ENCODE data around the gene RAP1A.

DNA sequence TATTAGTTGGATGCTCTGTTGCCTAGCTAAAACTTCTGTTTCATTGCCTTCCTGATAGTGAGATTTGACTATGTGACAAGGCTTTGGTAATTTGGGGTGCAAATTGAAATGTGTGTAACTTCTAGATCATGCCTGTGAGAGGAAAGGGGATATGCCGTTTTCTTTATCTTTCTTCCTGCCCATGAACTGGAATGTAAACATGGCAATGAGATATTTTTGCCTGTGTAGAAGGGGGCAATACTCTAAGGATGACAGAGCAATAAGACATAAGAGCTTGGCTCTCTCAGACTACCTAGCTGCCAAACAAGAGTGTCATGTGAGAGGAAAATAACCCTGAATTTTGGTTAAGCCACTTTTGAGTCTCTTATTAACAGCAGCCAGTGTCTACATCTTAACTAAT lies 49.7 kb downstream of the RAP1A start:
- TF ChIP-seq CTCF (IDR thresholded peaks at IDR 0.05; ENCODE audit: low read depth, low read length, missing input control) (no peak), YY1 (IDR thresholded peaks at IDR 0.05) (no peak), ATF3 (IDR thresholded peaks at IDR 0.05) (no peak), JUND (IDR thresholded peaks at IDR 0.05) (no peak), HNF4G (IDR thresholded peaks at IDR 0.05) (no peak), HNF4A (conservative IDR thresholded peaks at IDR 0.05) (no peak)

All from liver (tissue), 3 donors.